AG08395 (cell line): ENCODE data around the gene MTA1.
A peak's percentile ranks its signal among the peaks of the same experiment; 100 is the strongest.

Experiments used
- DNase-seq: peaks from one replicate; pipeline ENCODE4 v3.0.0; 2012; ENCODE audit warnings: mixed read lengths, low spot score

The MTA1 gene

DNA sequence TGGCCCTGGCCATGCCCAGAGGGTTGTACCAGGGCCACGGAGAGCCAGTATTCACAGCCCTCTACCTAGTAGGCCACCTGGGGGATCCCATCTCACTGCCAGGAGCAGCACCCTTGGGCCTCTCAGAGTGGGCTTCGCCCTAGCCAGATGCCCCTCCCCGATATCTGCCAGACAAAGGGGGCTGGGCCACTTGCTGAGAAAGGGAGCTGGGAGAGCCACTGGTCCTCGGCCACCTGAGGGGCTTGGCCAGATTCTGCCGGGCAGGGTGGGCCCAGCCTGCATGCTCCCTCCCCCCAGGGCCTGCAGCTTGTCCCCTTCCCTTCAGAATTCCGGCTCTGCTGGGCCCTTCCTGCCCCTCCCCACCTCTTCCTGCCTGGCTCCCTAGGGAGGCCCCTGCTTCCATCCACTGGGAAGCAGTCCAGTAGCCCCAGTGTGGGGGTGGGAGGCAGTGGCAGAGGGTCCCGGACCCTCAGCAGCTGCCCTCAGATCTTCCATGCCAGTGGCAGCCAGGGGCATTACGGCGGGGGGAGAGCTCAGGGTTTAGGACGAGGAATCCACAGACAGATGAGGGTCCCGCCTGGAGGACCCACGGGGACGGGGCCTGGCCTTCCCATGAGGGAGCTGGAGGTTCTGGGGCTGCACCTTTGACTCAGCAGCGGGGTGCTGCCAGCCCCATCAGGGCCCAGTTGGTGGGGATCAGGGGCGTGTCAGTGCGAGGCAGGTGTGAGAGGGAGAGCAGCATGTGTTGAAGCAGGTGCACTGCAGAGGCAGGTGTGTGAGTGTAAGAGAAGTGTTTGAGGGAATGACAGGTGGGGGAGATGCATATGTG, 57.4 kb downstream of the MTA1 start:
- DNase-seq = no peak

DNA sequence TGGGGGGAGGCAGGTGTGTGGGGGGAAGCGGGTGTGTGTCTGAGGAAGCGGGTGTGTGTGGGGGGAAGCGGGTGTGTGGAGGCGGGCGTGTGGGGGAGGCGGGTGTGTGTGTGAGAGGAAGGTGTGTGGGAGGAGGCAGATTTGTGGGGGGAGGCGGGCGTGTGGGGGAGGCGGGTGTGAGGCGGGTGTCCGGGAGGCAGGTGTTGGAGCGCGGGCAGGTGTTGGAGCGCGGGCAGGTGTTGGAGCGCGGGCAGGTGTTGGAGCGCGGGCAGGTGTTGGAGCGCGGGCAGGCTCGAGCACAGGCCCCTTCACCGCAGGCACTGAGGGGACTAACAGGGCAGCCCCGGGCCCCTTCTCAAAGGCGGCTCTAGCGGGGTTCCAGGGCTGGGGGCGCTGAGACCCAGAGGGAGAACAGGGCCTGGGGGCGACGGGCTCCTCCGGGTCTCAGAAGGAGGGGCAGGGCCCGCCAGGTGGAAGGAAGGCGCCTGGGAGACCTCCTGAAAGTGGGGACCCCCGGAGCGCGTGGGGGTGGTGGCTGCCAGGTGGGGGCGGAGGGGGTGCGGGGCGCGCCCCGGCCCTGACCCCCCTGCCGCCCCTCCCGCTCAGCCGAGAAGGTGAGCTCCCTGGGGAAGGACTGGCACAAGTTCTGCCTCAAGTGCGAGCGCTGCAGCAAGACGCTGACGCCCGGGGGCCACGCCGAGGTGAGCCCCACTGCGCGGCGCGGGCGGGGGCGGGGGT, 58.2 kb downstream of the MTA1 start:
- DNase-seq = no peak

DNA sequence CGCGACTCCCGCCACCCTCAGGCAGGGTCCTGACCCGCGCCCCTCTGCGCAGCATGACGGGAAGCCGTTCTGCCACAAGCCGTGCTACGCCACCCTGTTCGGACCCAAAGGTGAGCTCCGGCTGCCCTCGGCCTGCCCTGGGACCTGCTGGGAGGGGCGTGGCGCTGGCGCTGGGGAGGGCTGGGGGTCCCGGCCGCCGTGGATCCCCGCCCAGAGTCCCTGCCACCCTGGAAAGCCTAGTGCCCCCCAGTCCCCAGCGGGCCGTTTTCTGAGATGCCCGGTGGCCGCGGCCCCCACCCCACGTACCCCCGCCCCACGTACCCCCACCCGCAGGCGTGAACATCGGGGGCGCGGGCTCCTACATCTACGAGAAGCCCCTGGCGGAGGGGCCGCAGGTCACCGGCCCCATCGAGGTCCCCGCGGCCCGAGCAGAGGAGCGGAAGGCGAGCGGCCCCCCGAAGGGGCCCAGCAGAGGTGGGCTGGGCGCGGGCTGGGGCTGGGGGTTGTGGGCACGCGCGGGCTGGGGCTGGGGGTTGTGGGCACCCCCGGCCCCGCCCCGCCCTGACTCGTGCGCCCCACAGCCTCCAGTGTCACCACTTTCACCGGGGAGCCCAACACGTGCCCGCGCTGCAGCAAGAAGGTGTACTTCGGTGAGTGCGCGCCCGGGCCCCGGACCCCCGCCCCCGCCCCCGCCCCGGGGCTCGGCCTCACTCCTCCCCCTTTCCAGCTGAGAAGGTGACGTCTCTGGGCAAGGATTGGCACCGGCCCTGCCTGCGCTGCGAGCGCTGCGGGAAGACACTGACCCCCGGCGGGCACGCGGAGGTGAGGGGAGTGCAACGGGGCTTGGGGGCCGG, 59.0 kb downstream of the MTA1 start:
- no peak for DNase-seq

DNA sequence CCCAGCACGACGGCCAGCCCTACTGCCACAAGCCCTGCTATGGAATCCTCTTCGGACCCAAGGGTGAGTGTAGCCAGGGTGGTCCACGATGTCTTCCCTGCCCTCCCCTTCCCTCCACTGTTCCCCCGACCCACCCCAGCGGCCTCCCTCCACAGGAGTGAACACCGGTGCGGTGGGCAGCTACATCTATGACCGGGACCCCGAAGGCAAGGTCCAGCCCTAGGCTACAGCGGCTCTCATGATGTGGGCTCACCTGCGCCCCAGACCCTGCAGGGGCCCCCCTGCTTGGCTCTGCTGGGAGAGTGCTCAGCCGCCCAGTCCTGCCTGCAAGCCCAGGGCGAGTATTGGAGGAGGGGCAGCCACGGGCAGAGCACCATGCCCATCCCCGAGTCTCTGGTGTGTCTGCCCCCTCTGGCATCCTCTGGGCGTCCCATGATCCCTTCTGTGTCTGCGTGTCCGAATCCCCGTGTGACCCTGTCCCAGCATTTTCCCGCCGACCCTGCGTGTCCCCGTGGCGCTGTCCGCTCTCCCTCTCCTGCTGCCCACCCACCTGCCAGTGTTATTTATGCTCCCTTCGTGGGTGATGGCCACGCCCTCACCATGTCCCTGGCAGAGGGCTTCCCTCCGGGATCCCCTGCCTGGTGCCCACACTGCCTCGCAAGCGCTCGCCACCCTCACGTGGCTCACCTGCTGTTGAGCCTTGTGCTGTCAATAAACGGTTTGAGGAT, 60.0 kb downstream of the MTA1 start:
- no peak for DNase-seq

DNA sequence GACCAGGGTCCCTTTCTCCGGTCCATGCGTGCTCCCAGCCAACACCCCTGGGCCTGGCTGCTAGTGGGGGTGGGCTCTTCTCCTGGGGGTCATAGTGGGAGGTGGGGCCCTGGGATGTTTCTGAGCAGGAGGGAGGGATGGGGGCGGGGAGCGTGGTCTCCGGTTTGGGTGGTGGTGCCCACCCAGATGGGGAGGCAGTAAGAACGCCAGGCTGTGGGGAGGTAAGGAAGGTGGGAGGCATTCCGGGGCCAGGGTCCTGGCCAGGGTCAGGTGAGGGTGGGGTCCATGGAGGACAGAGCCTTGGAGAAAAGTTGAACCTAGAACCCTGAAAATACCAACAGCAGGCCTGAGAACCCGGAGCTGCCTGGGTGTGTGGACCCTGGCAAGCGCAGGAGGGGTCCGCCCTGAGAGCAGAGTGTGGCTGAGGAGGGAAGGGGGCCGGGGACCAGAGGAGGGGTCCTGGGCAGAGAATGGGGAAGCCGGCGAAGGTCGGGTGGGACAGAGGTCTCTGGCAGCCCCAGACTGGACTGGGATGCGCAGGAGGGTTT, 60.6 kb downstream of the MTA1 start:
- no peak for DNase-seq

DNA sequence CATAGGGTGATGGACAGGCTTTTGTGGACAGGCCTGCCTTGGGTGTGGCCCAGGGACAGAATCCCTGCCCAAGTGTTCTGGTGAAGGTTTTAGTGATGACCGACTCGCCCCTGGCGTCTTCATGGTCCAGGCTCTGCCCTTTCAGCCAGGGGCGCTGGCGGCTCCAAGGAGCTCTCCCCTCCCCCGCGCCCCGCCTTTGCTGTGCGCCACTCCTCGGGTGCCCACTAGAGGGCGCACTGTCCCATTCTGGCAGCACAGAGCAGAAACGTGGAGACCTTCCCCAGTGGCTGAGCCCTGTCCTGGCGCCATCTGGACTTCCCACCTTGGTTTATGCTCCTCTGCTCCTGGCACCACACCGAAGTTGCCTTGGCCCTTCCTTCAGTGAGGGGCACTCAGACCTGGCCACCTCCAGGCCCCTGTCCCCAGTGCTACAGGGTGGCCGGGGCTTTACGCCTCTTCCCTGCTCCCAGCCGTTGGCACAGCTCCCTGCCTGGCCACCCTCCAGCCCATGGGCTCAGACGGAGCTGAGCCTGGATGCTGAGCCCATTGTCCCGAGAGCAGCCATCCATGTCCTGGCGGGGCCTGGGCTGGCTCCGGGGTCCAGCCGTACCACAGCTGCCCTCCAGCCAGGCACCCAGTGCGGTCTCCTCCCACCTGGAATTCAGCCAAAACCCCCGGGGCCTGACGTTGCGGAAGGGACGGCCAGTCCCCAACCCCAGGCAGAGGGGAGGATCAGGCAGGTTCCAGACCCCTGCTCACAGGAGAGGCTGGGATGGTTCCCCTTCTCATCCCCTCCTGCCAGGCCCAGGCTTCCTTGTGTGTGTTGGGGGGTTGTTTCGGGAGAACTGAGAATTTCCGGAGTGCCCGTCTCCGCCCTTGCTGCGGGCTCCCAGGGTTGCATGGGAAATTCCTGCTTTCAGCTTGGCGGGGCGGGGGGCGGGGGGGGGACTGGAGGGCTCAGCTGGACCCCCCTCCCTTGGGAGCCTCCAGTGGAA, 61.5 kb downstream of the MTA1 start:
- DNase-seq = peak; percentile 93

DNA sequence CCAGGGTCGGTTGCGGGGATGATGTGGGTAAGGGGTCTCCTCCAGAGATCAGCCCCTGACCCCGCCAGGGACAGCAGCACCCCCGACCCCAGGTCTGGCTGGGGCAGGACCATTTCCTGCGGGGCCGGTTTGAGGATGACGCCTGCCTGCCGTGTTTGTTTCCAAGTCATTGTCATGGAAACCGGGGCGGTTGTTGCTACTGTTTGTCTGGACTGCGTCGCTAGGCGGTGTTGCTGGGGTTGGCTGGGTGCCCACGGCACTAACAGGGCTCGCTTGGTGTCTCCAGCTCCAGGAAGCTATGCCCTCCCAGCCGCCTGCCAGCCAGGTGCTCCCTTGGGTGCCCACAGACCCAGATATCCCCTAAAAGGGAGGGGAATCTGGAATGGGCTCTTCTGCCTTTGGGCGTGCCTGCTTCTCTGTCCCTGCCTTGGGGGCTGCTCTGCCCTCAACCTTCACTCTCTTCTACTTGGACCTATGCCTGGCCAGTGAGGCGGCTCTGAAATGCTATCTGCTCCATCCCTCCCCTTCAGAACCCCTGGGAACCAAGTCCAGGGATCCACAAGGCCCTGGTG, 62.3 kb downstream of the MTA1 start:
- DNase-seq = peak; percentile 97

DNA sequence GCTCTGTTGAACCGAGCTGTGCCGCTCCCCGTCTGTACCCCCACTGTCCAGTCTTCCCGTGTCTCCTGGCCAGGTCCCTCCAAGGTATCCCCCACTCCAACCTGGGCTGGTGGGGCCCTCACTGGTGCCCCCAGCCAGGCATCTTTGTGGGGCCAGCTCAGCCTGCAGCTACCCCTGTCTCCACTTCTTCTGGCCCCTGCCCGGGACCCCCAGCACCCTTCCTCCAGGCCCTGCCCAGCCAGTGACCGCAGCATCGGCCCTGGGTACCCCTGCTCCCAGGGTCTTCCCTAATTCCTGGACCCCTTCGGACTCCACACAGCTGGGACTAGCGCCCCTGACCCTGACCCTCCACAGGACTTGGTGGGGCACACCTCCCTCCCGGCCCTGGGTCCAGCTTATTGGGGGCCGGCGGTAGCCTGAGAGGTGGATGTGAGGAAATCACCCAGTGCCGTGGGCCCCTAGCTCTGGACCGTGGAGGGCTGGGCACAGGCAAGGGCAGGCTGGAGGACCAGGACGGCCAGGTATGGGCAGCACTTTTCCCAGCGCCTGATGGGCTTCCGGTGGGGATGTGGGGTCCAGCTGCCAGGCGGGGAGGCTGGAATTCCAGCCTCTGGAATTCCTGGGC, 63.0 kb downstream of the MTA1 start:
- DNase-seq = no peak

DNA sequence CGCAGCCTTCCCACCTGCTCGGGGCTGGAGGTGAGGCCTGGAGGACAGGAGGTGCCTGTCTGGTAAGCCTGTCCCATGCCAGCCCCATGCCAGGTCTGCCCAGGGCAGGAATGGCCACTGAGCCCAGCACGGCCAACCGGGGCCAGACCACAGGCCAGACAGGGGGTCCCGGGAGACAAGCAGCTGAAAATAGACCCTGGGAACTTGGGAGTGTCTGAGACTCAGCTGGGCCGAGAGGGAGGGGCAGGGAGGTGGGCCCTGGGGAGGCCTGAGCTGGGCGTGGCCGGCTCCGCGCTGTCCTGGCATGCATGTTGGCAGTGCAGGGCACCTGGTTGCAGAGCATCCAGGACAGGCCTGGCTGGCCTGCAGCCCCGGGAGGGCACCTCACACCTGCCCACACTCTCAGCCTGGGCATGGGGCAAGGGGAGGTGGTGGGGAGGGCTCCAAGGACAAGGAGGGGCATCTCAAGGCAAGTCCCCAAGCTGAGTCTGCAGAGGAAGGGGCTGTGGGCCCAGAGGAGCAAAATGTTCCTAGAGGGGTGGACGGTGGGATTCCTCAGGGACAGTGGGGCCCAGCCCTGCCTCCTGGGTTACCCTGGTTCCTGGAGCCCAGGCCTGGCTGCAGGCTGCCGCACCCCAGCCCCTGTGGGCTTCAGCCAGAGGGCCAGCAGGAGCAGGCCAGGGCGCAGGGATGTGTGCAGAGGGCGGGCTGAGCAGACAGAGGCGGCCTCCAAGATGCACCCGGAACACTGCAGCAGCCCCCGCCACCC, 63.9 kb downstream of the MTA1 start:
- no peak for DNase-seq

DNA sequence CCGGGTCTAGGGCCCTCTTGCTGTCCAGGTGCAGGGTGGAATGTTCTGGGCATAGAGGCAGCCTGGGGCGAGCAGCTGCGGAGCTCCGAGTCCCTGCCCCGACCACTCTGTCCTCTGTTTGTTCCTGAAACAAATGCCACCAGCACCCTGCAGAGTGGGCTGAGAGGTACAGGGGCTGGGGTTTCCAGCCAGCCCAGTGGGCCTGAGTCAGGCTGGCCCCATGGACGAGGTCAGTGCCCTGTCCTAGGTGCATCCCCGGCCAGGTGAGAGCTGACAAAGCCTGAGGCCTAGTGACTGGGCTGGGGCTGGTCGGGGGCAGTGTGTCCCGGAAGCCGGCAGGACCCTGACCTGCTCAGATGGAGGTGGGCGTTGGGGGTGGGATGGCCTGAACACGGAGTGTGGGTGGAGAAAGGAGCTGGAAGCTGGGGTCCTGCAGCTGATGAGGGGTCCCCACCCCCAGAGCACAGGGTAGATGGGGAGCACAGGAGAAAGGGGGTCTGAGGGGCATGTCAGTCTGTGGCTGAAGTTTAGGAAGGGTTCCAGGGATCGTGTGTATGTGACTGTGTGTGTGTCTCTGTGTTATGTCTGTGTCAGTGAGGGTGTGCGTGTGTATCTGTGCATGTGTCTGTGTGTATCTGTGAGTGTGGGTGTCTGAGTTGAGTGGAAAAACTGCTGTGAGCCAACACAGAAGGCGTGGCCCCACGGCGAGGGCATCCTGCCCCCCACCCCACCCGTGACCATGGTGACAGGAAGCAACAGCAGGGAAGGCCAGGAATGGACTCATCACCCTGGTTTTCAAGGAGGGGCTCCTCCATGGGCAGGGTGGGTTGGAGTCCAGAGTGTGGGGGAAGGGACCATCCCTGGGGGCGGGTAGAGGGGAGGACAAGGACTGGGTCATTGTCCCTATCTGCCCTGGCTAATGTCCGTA, 64.7 kb downstream of the MTA1 start:
- DNase-seq = peak; percentile 60

DNA sequence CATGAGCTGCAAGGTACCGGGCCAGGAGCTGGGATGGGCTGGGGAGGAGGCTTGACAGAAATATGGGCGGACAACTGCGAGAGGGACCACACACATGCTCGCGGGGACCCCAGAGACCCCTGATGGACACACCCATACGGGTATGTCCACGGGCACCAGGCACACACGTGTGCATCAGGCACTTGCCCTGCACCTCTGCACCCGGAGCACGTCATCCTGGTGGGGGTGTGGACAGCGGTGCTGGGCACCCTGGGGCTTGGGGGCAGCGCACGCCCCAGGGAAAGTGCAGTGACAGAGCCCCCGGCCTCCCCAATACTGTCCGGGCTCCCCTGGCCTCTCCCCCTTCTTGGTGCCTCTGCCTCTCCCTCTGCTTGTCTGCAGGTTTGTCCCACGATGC, 65.4 kb downstream of the MTA1 start:
- DNase-seq = no peak

DNA sequence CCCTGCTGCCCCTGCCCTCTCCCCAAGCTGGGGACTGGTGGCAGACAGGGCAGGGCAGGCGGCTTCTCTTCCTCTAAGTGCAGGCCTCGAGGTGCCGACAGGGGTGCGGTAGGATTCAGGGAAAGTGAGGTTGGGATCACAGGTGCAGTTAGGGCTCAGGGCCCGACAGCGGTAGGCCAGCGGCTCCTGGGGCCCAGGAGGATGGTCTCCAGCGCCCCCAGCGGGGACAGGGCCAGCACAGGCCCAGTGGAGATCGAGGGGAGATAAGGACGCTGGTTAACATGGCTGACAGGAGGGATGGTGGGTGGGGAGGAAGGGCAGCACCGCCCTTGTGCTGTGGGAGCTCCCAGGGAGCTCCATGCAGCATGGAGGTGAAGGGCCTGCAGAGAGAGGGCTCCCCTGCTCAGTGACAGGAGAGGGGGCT, 66.1 kb downstream of the MTA1 start:
- DNase-seq = no peak

DNA sequence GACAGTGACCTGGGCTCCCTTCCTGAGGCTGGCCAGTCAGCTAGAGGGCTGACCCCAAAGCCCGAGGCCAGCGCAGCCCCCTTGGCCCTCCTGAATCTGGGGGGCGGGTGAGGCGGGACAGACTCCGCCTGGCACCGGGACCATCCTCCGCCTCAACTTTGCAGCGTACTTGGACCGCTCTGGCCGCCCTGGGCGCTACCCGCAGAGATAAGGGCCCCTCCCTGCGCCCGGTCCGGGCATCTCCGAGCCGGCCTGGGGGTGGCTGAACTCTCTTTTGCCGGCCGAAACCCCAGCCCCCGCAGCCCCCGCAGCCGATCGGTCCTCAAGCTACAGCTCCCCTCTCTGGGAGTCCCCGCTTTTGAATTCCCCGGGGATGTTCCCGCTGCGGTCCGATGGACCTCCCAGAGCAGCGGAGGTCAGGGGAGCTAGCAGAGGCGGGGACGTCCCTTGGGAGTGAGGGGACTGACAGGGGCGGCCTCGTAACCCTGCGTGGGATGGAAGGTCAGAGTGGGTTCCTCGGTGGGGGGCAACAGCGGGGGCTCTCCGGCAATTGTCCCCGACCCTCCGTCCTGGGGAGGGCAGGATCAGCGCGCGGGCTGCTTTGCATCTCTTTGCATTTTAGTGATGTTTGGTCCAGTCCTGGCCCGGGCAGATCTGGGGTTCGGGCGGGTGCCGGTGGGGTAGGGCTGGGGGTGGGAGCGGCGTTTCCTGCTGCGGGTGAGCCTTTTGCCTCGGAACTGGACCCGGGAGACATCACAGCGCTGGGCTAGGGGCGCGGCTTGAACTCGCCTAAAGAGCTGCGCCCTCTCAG, 66.7 kb downstream of the MTA1 start, which contains the start of gene CRIP1:
Gene CRIP1, plus strand, starts transcription at position 724 of the 811 bp plus-strand sequence. CDS start 374 bp downstream, outside the sequence.
- DNase-seq = no peak

DNA sequence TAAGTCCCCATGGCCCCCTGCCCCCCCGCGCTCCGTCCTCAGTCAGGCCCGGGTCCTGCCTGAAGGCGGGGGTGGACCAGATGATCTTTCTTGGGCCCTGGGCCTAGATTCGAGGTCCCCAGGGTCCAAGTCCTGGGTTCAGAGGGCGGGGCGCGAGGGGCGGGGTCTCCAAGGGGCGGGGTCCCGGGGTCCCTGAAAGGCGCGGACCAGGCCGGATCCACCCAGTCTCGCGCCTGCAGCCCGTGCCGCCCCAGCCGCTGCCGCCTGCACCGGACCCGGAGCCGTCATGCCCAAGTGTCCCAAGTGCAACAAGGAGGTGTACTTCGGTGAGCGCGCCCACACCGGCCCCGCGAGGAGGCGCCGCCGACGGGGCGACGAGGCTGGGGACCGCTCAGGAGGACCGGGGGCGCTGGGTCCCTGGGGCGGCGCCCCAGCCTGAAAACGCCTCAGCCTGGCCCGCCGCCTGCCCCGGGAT, 67.4 kb downstream of the MTA1 start:
- DNase-seq = no peak

DNA sequence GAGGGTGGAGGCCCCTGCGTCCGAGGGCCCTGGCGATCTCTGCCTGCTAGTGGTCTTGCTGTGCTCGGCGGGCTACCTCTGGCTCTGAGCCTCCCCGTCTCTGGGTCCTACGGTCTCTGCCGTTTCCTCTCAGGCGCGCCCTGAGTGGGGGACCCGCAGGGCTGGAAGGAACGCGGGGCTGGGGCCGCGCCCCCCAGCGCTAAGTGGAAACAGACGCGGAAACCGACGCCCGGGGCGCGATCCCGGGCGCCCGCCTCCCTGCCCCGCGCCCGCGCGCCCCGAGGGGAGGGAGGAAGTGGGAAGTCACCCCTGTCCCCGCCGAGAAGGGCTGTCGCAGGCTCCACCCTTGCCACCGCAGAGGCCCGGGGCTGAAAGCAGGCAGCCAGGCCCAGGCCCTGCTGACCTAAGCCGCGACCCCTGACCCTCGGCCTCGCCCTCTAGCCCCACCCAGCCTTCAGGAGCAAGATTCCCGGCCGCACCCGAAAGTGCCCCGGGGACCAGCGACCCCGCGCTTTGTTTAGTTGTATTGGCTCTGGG, 67.9 kb downstream of the MTA1 start:
- no peak for DNase-seq
